Glutamatergic neuron (in vitro differentiated cells): Measurements from ENCODE around the gene GREB1L. TPM values are rescaled to one million over a fixed set of nuclear protein-coding genes. Genes with fewer than 3 reads are reported as not detected.

Experiments used
- DNase-seq: peaks from one replicate; pipeline ENCODE4 v3.0.0; 2022
- H3K27ac Mint-ChIP-seq: one replicate; pipeline ENCODE4 v1.8.0; 2020; ENCODE audit warnings: mild to moderate bottlenecking, mixed read lengths, inconsistent platforms; ENCODE audit not compliant: unreplicated experiment
- H3K27me3 Mint-ChIP-seq: one replicate; pipeline ENCODE4 v1.8.0; 2020; ENCODE audit warnings: mild to moderate bottlenecking, moderate library complexity, mixed read lengths, inconsistent platforms; ENCODE audit not compliant: unreplicated experiment
- H3K36me3 Mint-ChIP-seq: one replicate; pipeline ENCODE4 v1.8.0; 2020; ENCODE audit warnings: mild to moderate bottlenecking, mixed read lengths, inconsistent platforms; ENCODE audit not compliant: unreplicated experiment
- H3K4me1 Mint-ChIP-seq: one replicate; pipeline ENCODE4 v1.8.0; 2020; ENCODE audit warnings: mild to moderate bottlenecking, low read depth, mixed read lengths, inconsistent platforms; ENCODE audit not compliant: unreplicated experiment
- H3K4me3 Mint-ChIP-seq: one replicate; pipeline ENCODE4 v1.8.0; 2020; ENCODE audit warnings: mild to moderate bottlenecking, mixed read lengths, inconsistent platforms; ENCODE audit not compliant: unreplicated experiment
- H3K9me3 Mint-ChIP-seq: one replicate; pipeline ENCODE4 v1.8.0; 2020; ENCODE audit warnings: mild to moderate bottlenecking, moderate library complexity, mixed read lengths, inconsistent platforms; ENCODE audit not compliant: unreplicated experiment
- CTCF ChIP-seq: fragments of 200-600 bp; sonication (generic); IDR thresholded peaks from one replicate; pipeline ENCODE4 v1.5.0; 2021; ENCODE audit not compliant: partially characterized antibody, unreplicated experiment
- total RNA-seq: library from RNA; stranded (reverse); fragmentation: NEBNext Ultra II Directional; extraction: Animal tissue kit (Norgen Biotek cat#: 25700); gene quantifications from one replicate; pipeline ENCODE4 v1.2.1, GENCODE V29; 2021; ENCODE audit not compliant: unreplicated experiment

The GREB1L gene
- total RNA-seq, 1 donor from 2014 or later, result 154 TPM

GRCh38 chr18:21344860-21345259, 102.8 kb downstream of the GREB1L start:
- no peak for DNase-seq
- Mint-ChIP-seq H3K36me3 (peaks cover 4% of the 10 kb centered on the region), H3K4me1 (peaks cover 2% of the 10 kb centered on the region), H3K4me3 (no peak overlapping the region), H3K27ac (no peak overlapping the region), H3K9me3 (peaks cover 7% of the 10 kb centered on the region), H3K27me3 (no peaks in the 10 kb centered on the region)
- TF ChIP-seq CTCF, result no peak

- Mint-ChIP-seq H3K36me3 (peaks cover 4% of the 10 kb centered on the region), H3K27me3 (no peaks in the 10 kb centered on the region), H3K9me3 (peaks cover 7% of the 10 kb centered on the region), H3K27ac (no peak overlapping the region), H3K4me1 (peaks cover 2% of the 10 kb centered on the region), H3K4me3 (no peak overlapping the region)
- DNase-seq, result no peak
- TF ChIP-seq CTCF, result no peak
These were observed 103.8 kb downstream of the GREB1L start for GRCh38 chr18:21345840-21346239.

- Mint-ChIP-seq H3K27me3 (peaks cover 1% of the 10 kb centered on the region), H3K9me3 (peaks cover 4% of the 10 kb centered on the region), H3K4me3 (peak overlapping the region; percentile 22), H3K27ac (no peak overlapping the region), H3K4me1 (peaks cover 8% of the 10 kb centered on the region), H3K36me3 (no peaks in the 10 kb centered on the region)
- no peak for DNase-seq
- TF ChIP-seq CTCF, result no peak
These were observed 117.7 kb downstream of the GREB1L start for GRCh38 chr18:21359746-21360145.

- H3K9me3 Mint-ChIP-seq, result peaks cover 4% of the 10 kb centered on the region
- no peaks in the 10 kb centered on the region for H3K36me3 Mint-ChIP-seq
- peaks cover 8% of the 10 kb centered on the region for H3K4me1 Mint-ChIP-seq
- DNase-seq, result no peak
- peaks cover 1% of the 10 kb centered on the region for H3K27me3 Mint-ChIP-seq
- H3K27ac Mint-ChIP-seq, result peak overlapping the region; percentile 85
- no peak for TF ChIP-seq CTCF
- H3K4me3 Mint-ChIP-seq, result peak overlapping the region; percentile 77
These were observed 119.4 kb downstream of the GREB1L start for GRCh38 chr18:21361307-21361880.

- no peaks in the 10 kb centered on the region for H3K36me3 Mint-ChIP-seq
- no peaks in the 10 kb centered on the region for H3K27me3 Mint-ChIP-seq
- DNase-seq, result no peak
These were observed 120.8 kb downstream of the GREB1L start for GRCh38 chr18:21362831-21363230.

More at GRCh38 chr18:21362831-21363230, 120.8 kb downstream of the GREB1L start:
- peaks cover 19% of the 10 kb centered on the region for H3K4me1 Mint-ChIP-seq
- no peak overlapping the region for H3K4me3 Mint-ChIP-seq
- peaks cover 4% of the 10 kb centered on the region for H3K9me3 Mint-ChIP-seq
- no peak for TF ChIP-seq CTCF
- no peak overlapping the region for H3K27ac Mint-ChIP-seq
